CD14-positive monocyte (primary cell): ENCODE measurements around the gene CD55. TPM values are rescaled to one million over a fixed set of nuclear protein-coding genes. Genes with fewer than 3 reads are reported as not detected.

Experiments
- DNase-seq, 3 donors: peaks; one replicate each; pipeline ENCODE4 v3.0.0-alpha.2; 2011 to 2022
- H2AFZ ChIP-seq: 2 replicates; pipeline ENCODE4 v1.6.0; 2012; ENCODE audit warnings: mild to moderate bottlenecking, low read depth, low read length, inconsistent platforms; ENCODE audit not compliant: insufficient read depth, poor library complexity, severe bottlenecking
- H3K27ac ChIP-seq, 2 donors: 1 replicate in 1 of 2; 2 replicates in 1 of 2; pipeline ENCODE4 v1.5.1; 2012 to 2013; ENCODE audit warnings: low read length in 2 of 2, control low read depth in 1 of 2, inconsistent platforms in 1 of 2, low read depth in 1 of 2, mild to moderate bottlenecking in 1 of 2
- H3K27me3 ChIP-seq, 2 donors: one replicate each; pipeline versions ENCODE4 v1.6.0 to v1.6.1; 2011 to 2013; ENCODE audit warnings: low read length in 2 of 2; ENCODE audit not compliant: control insufficient read depth in 2 of 2, insufficient read depth in 2 of 2
- H3K36me3 ChIP-seq, 2 donors: replicated peaks in 1 of 2; 1 replicate in 1 of 2; 2 replicates in 1 of 2; pipeline versions ENCODE4 v1.5.1 to v1.6.1; 2012 to 2013; ENCODE audit warnings: low read length in 2 of 2, control low read depth in 1 of 2, inconsistent platforms in 1 of 2, mild to moderate bottlenecking in 1 of 2; ENCODE audit not compliant: insufficient read depth in 2 of 2, control insufficient read depth in 1 of 2
- H3K4me1 ChIP-seq, 2 donors: 1 replicate in 1 of 2; 2 replicates in 1 of 2; pipeline versions ENCODE4 v1.5.1 to v1.6.1; 2012 to 2013; ENCODE audit warnings: low read length in 2 of 2, control low read depth in 1 of 2, inconsistent platforms in 1 of 2, mild to moderate bottlenecking in 1 of 2, moderate library complexity in 1 of 2; ENCODE audit not compliant: insufficient read depth in 2 of 2, control insufficient read depth in 1 of 2
- H3K4me2 ChIP-seq: replicated peaks from 2 replicates; pipeline ENCODE3; 2012; ENCODE audit warnings: low read length, moderate library complexity, mild to moderate bottlenecking; ENCODE audit not compliant: poor library complexity, severe bottlenecking; ENCODE audit errors: extremely low read depth
- H3K4me3 ChIP-seq, 3 experiments: fragments of 200-600 bp in 1 of 3; sonication (generic) in 1 of 3; replicated peaks in 1 of 3; 1 replicate in 2 of 3; 2 replicates in 1 of 3; pipeline ENCODE4 v1.5.1; 2011 to 2013; ENCODE audit warnings: low read length in 3 of 3, mild to moderate bottlenecking in 3 of 3, control low read depth in 2 of 3, low read depth in 2 of 3, inconsistent platforms in 1 of 3, moderate library complexity in 1 of 3
- H3K79me2 ChIP-seq: 2 replicates; pipeline ENCODE4 v1.6.0; 2012; ENCODE audit warnings: mild to moderate bottlenecking, control low read depth, inconsistent platforms, low read length, moderate library complexity; ENCODE audit not compliant: insufficient read depth
- H3K9ac ChIP-seq: 2 replicates; pipeline ENCODE4 v1.6.0; 2017; ENCODE audit warnings: low read length, mild to moderate bottlenecking; ENCODE audit not compliant: insufficient read depth, poor library complexity, severe bottlenecking
- H3K9me3 ChIP-seq, 2 donors: replicated peaks in 1 of 2; 1 replicate in 1 of 2; 2 replicates in 1 of 2; pipeline versions ENCODE4 v1.5.1 to v1.6.1; 2012 to 2013; ENCODE audit warnings: low read length in 2 of 2, control low read depth in 1 of 2; ENCODE audit not compliant: control insufficient read depth in 1 of 2, insufficient read depth in 1 of 2
- H4K20me1 ChIP-seq: 2 replicates; pipeline ENCODE4 v1.6.0; 2012; ENCODE audit warnings: mild to moderate bottlenecking, low read length, control low read depth, moderate library complexity; ENCODE audit not compliant: insufficient read depth
- H3K27ac Mint-ChIP-seq, 7 donors: one replicate each; pipeline ENCODE4 v1.8.0; 2020; ENCODE audit warnings: mild to moderate bottlenecking in 7 of 7, mixed read lengths in 7 of 7, moderate library complexity in 6 of 7, inconsistent platforms in 2 of 7
- H3K27me3 Mint-ChIP-seq, 3 donors: one replicate each; pipeline ENCODE4 v1.8.0; 2021 to 2022; ENCODE audit warnings: low read depth in 3 of 3, mild to moderate bottlenecking in 3 of 3, mixed read lengths in 3 of 3, moderate library complexity in 3 of 3, inconsistent platforms in 1 of 3
- H3K36me3 Mint-ChIP-seq, 2 donors: one replicate each; pipeline ENCODE4 v1.8.0; 2020; ENCODE audit warnings: mixed read lengths in 2 of 2, inconsistent platforms in 1 of 2, mild to moderate bottlenecking in 1 of 2
- H3K4me1 Mint-ChIP-seq: one replicate; pipeline ENCODE4 v1.8.0; 2020; ENCODE audit warnings: mild to moderate bottlenecking, mixed read lengths
- H3K4me3 Mint-ChIP-seq, 2 donors: one replicate each; pipeline ENCODE4 v1.8.0; 2020; ENCODE audit warnings: mild to moderate bottlenecking in 2 of 2, mixed read lengths in 2 of 2, moderate library complexity in 1 of 2
- H3K9me3 Mint-ChIP-seq, 7 donors: one replicate each; pipeline ENCODE4 v1.8.0; 2020 to 2022; ENCODE audit warnings: mixed read lengths in 7 of 7, mild to moderate bottlenecking in 6 of 7, moderate library complexity in 6 of 7, inconsistent platforms in 2 of 7
- WGBS: methylation state at CpG from one replicate; pipeline ENCODE4 v1.1.5; 2013; ENCODE audit warnings: missing lambda C conversion rate; ENCODE audit not compliant: insufficient coverage; 5-methylcytosine and 5-hydroxymethylcytosine counted together
- intact Hi-C, 2 donors: fragments of 100-400 bp; cut with micrococcal nuclease; formaldehyde crosslinking; loops; one replicate each; pipeline versions ENCODE4 v1.15.0 to v1.15.1; 2023
- polyA plus RNA-seq, 3 donors: library from polyadenylated mRNA; depleted of rRNA in 1 of 3; unstranded in 2 of 3; stranded (reverse) in 1 of 3; fragments of 300-500 nt in 2 of 3; fragments of >200 nt in 1 of 3; fragmentation: Illumina TruSeq in 2 of 3; gene quantifications; 1 replicate in 2 of 3; 2 replicates in 1 of 3; pipeline ENCODE4 v1.2.3, GENCODE V29; 2012 to 2021
- TF ChIP-seq, protein P1 (sequence below): fragments of 200-600 bp; IDR thresholded peaks from one replicate; pipeline ENCODE4 v1.8.0; 2022; ENCODE audit warnings: antibody characterized with exemption, mild to moderate bottlenecking

Gene CD55
- polyA plus RNA-seq, 3 donors: 171 to 221 (median 182) TPM

DNA sequence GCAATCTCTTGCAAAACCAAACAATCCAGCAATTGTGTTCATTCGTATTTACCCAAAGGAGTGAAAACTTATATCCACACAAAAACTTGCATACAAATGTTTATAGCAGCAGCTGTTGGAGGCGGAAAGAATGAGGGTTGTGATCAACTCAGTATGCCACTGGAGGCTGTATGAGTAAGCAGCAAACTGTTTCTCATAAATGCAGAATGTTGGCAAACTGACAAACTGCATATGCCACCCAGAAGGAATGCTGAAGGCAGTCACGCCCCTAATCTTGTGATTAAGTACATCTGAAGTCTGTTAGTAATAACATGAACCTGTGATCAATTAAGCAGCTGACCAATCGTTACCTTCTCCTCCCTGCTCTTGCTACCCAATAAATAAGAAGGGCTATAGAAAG is 72.1 kb downstream of the CD55 start:
- H3K36me3 ChIP-seq: no peaks in the 10 kb centered on the region
- no peaks in the 10 kb centered on the region for H3K9me3 ChIP-seq
- no peak overlapping the region for H3K27ac Mint-ChIP-seq
- no peaks in the 10 kb centered on the region for H3K27me3 ChIP-seq
- H3K36me3 Mint-ChIP-seq: no peaks in the 10 kb centered on the region
- DNase-seq: no peak
- H3K9me3 Mint-ChIP-seq: peaks cover 0 to 6% (median 3%) of the 10 kb centered on the region in 7 donors
- no peak overlapping the region for H2AFZ ChIP-seq
- no peaks in the 10 kb centered on the region for H4K20me1 ChIP-seq
- no peaks in the 10 kb centered on the region for H3K4me1 ChIP-seq
- no peak overlapping the region for H3K27ac ChIP-seq
- no CpG with 5 or more reads among the region's 4 CpGs for WGBS
- H3K9ac ChIP-seq: no peak overlapping the region
- no peaks in the 10 kb centered on the region for H3K79me2 ChIP-seq
- no peaks in the 10 kb centered on the region for H3K4me1 Mint-ChIP-seq
- TF ChIP-seq, protein P1, sequence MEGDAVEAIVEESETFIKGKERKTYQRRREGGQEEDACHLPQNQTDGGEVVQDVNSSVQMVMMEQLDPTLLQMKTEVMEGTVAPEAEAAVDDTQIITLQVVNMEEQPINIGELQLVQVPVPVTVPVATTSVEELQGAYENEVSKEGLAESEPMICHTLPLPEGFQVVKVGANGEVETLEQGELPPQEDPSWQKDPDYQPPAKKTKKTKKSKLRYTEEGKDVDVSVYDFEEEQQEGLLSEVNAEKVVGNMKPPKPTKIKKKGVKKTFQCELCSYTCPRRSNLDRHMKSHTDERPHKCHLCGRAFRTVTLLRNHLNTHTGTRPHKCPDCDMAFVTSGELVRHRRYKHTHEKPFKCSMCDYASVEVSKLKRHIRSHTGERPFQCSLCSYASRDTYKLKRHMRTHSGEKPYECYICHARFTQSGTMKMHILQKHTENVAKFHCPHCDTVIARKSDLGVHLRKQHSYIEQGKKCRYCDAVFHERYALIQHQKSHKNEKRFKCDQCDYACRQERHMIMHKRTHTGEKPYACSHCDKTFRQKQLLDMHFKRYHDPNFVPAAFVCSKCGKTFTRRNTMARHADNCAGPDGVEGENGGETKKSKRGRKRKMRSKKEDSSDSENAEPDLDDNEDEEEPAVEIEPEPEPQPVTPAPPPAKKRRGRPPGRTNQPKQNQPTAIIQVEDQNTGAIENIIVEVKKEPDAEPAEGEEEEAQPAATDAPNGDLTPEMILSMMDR: no peak
- no peaks in the 10 kb centered on the region for H3K27me3 Mint-ChIP-seq
- no peak overlapping the region for H3K4me2 ChIP-seq
- no peak overlapping the region for H3K4me3 ChIP-seq
- H3K4me3 Mint-ChIP-seq: no peak overlapping the region
- intact Hi-C loops: no loop called here

GRCh38 chr1:207396168-207396746 is 74.8 kb downstream of the CD55 start:
- H3K79me2 ChIP-seq: no peaks in the 10 kb centered on the region
- H3K9me3 ChIP-seq: no peaks in the 10 kb centered on the region
- H3K27ac ChIP-seq: no peak overlapping the region
- Mint-ChIP-seq H3K36me3 (no peaks in the 10 kb centered on the region), H3K27ac (no peak overlapping the region), H3K4me3 (no peak overlapping the region), H3K27me3 (no peaks in the 10 kb centered on the region), H3K4me1 (peaks cover 1% of the 10 kb centered on the region), H3K9me3 (peaks cover 1 to 7% (median 3%) of the 10 kb centered on the region in 7 donors)
- H3K27me3 ChIP-seq: no peaks in the 10 kb centered on the region
- H3K4me3 ChIP-seq: no peak overlapping the region
- H3K36me3 ChIP-seq: no peaks in the 10 kb centered on the region
- H4K20me1 ChIP-seq: no peaks in the 10 kb centered on the region
- no peak overlapping the region for H3K9ac ChIP-seq
- TF ChIP-seq, protein P1: no peak
- intact Hi-C loops: no loop called here
- no peaks in the 10 kb centered on the region for H3K4me1 ChIP-seq
- DNase-seq: no peak
- no peak overlapping the region for H3K4me2 ChIP-seq
- H2AFZ ChIP-seq: no peak overlapping the region
- 88% methylated on average over 1 of the region's 3 CpGs for WGBS
